Suppressor macrophage treated with lipopolysaccharide for 1 hour (primary cell): ENCODE data around the gene SHLD2.
"Not testable (repeated sequence)": the region's sequence is repeated elsewhere in the genome, so short reads cannot be mapped to it uniquely, and the experiment has no call there.

ENCODE experiments used
- DNase-seq, 3 donors: peaks; one replicate each; pipeline ENCODE4 v3.0.0-alpha.2; 2020 to 2022

Gene SHLD2

DNA sequence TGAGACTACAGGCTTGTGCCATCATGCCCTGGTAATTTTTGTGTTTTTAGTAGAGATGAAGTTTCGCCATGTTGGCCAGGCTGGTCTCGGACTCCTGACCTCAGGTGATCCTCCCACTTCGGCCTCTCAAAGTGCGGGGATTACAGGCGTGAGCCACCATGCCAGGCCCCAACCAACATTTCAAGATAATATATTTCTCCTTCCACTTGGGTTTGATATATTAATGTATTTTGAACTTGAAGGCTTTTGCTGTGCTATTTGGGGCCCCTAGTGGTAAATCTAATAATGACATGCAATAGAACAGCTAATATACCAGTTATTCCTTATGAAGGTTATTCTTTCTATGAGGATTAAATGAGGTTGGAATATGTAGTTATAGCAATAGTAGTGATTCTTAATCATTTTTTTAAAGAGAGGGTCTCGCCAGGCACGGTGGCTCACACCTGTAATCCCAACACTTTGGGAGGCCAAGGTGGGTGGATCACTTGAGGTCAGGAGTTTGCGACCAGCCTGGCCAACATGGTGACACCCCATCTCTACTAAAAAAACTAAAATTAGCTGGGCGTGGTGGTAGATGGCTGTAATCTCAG, 54.1 kb downstream of the SHLD2 start:
- DNase-seq = not testable (repeated sequence)

DNA sequence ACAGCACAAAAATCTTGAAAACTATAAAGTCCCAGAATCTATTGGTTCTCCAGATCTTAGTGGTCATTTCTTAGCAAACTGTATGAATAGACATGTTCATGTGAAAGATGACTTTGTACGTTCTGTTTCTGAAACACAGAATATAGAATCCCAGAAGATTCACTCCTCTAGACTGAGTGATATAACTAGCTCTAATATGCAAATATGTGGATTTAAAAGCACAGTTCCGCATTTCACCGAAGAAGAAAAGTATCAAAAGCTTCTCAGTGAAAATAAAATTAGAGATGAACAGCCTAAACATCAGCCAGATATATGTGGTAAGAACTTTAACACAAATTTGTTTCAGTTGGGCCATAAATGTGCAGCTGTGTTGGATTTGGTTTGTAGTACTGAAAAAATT, 56.5 kb downstream of the SHLD2 start:
- not testable (repeated sequence) for DNase-seq

- not testable (repeated sequence) for DNase-seq
Measured at GRCh38 chr10:87156841-87157240, 61.8 kb downstream of the SHLD2 start.

- DNase-seq = not testable (repeated sequence)
Measured at GRCh38 chr10:87157821-87158220, 62.8 kb downstream of the SHLD2 start.

- not testable (repeated sequence) for DNase-seq
Measured at GRCh38 chr10:87162703-87163293, 67.8 kb downstream of the SHLD2 start.

- DNase-seq = not testable (repeated sequence)
Measured at GRCh38 chr10:87163414-87163813, 68.4 kb downstream of the SHLD2 start.

GRCh38 chr10:87169857-87170256, 74.9 kb downstream of the SHLD2 start:
- DNase-seq = not testable (repeated sequence)

DNA sequence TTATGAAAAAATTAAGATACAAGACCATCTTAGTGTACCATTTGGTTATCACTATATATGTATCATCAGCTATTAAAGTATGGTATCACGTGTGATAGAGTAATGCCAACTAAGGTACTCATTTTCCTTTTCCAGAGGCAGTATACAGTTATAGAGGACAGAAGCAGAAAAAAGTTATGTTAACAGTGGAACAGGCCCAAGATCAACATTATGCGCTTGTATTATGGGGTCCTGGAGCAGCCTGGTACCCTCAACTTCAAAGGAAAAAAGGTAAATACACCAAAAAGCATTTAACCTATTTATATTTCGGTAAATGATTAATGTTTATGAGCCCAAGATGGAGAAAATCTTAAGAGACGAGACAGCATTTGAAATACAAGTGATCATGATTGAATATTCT, 75.7 kb downstream of the SHLD2 start:
- not testable (repeated sequence) for DNase-seq

DNA sequence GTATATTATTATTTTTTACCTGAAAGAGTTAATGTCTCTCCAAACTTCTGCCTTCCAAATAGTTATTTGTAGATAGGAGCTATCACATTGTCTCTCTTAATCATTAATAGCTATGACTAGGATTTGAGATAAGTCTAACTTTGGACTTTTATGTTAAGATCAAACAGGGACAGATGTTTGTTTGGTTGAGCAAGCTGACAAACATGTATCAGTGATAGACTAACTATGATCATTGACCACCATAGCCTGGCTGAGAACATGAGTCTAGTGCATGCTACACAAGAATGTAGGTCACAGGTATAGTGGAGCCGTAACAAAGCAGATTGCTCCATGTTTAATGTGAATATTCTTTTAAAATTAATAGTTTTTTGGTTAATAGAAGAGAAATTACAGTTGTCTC, 76.7 kb downstream of the SHLD2 start:
- DNase-seq = not testable (repeated sequence)

- not testable (repeated sequence) for DNase-seq
Measured at GRCh38 chr10:87172178-87172577, 77.2 kb downstream of the SHLD2 start.

DNA sequence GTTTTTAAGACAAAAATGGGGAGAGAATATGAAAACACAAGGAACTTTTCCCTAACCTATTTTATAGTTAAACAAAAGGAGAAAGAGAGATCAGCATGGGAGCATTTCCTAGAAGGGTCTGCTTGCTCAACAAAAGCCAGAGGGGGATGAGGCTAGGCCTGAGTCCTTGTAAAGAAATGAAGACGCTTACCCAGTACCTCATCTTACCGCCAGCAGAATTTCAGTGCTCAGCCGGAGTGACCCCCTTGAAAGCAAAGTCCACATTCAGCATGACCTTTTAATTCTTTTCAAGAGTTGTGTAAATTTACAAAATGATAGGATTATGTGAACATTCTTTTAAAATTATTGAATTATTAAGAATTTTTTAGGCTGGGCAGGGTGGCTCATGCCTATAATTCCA, 82.6 kb downstream of the SHLD2 start:
- not testable (repeated sequence) for DNase-seq

- DNase-seq = peak; percentile 30 to 41 (median 38)
Measured at GRCh38 chr10:87184421-87184820, 89.4 kb downstream of the SHLD2 start.

DNA sequence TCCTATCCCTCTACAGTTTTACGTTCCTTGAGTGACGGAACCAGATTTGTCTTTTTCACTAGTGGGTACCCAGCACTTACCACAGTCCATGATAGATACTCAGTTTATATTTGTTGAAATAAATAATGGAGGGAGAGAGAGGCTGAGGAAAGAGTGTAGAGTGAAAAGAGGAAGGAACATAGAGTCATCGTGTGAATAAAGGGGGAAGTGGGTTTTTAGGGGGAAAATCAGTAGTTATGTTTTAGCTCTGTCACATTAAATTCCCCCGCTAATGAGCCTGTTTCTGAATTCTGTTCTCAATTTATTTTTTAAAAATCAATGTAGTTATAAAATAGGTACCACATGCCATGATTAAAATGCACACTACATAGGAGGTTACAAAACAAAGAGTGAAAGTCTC, 91.0 kb downstream of the SHLD2 start:
- peak; percentile 14 to 20 (median 15) for DNase-seq

GRCh38 chr10:87187573-87187972, 92.6 kb downstream of the SHLD2 start:
- DNase-seq = not testable (repeated sequence)

DNA sequence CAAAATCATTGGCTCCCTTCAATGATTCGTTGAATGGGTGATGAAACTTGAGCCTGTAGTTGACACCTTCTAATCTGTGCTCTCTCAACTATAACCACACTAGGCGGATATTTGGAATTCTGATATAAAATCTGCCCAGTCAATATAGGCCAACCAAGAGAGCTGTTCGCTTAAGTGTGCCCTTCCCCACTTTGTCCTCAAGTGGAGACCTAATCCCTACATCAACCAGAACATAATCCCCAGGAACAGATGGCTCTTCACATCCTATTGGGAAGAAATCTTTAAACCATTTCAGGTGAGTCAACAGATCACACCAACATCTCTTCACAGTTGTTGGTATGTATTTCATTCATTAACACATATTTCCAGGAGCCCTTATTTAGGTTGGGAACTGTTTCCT, 96.8 kb downstream of the SHLD2 start:
- not testable (repeated sequence) for DNase-seq

DNA sequence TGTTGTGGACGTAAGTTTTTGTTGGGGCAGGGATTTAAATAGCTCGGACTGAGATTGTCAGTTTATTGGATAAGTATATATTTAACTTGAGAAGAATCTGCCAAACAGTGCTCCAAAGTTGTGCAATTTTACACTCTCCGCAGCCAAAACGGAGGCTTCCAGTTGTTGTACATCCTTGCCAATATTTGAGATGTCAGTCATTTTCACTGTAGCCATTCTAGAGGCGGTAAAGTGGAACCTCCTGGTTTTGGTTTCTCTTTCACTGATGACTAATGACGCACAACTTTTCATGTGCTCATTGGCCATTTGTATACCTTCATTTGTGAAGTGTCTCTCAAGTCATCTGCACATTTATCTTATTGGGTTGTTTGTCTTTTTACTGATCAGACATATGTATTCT, 105.9 kb downstream of the SHLD2 start:
- DNase-seq = peak; percentile 69 to 81 (median 79)

- DNase-seq = peak in 2 of 3 donors; percentile 26 to 42
Measured at GRCh38 chr10:87204801-87205200, 109.8 kb downstream of the SHLD2 start.

- not testable (repeated sequence) for DNase-seq
Measured at GRCh38 chr10:87206922-87207321, 111.9 kb downstream of the SHLD2 start.

- not testable (repeated sequence) for DNase-seq
Measured at GRCh38 chr10:87210309-87210708, 115.3 kb downstream of the SHLD2 start.

DNA sequence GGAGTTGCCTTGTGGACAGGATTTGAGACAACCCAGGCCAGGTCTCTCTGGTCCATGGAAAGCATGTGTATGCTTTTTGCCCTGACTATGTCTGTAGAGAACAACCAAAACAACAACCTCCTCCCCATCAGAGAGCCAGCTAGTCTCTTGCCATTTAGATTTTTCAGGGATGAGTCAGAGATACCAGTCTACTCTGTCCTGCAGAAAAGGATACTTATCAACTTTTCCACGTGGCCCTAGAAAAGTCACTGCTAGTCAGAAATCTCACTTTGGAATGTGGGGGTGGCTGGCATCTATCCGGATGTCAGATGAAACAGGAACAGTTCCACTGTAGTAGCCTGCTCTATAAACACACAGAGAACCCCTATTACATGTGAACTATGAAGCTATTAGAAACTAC, 116.8 kb downstream of the SHLD2 start:
- DNase-seq = not testable (repeated sequence)

DNA sequence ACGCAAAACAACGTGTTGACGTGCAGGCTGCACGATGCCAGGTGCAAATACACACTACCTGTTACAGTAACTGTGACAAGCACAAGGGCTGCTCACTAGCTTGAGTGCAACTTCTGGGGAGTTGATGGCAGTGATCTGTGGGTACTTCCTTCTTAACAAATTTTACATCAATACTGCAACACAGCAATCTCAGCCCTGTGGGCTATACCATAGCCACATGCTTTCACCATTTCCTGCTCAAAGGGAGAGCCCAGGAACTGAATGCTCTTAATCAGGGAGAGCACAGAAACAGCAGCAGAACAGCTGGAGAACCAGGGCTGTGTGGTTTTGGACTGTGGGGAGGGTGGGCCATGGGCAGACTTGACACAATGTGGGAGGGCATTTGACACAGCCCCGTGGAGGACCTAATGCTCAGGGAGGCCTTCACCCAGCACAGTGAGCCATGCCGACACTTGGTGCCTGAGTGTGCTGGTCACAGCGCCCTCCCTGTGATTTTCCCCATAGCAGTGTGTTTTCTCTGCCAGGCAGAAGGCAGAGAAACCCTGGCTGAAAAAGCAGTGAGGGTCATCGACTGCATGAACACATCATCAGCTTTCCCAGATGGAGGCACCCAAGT, 118.3 kb downstream of the SHLD2 start:
- DNase-seq = peak in 1 of 3 donors; percentile 2

- DNase-seq = not testable (repeated sequence)
Measured at GRCh38 chr10:87213806-87214205, 118.8 kb downstream of the SHLD2 start.

- DNase-seq = peak; percentile 24 to 59 (median 36)
Measured at GRCh38 chr10:87216120-87216519, 121.1 kb downstream of the SHLD2 start.

GRCh38 chr10:87219370-87219769, 124.4 kb downstream of the SHLD2 start:
- not testable (repeated sequence) for DNase-seq
